HT-29 (cell line): Measurements from ENCODE around the gene STAB2. TPM values are rescaled to one million over a fixed set of nuclear protein-coding genes. Genes with fewer than 3 reads are reported as not detected.
"Not testable (repeated sequence)": the region's sequence is repeated elsewhere in the genome, so short reads cannot be mapped to it uniquely, and the experiment has no call there.

ENCODE experiments used
- DNase-seq: peaks from one replicate; pipeline ENCODE4 v3.0.0-alpha.2; 2015; ENCODE audit warnings: low spot score
- total RNA-seq: library from RNA; depleted of rRNA; stranded (reverse); fragments of >200 nt; shearing (Covaris generic); gene quantifications from 2 replicates; pipeline ENCODE4 v1.2.3, GENCODE V29; 2014

The STAB2 gene
- total RNA-seq, 1 experiment from 2014 or later, result 0.05 TPM

- no peak for DNase-seq
These were observed 58.1 kb downstream of the STAB2 start for GRCh38 chr12:103645202-103645601.

- DNase-seq, result no peak
These were observed 60.2 kb downstream of the STAB2 start for GRCh38 chr12:103647267-103647666.

- peak; percentile 61 for DNase-seq
These were observed 65.7 kb downstream of the STAB2 start for GRCh38 chr12:103652808-103653207.

- DNase-seq, result not testable (repeated sequence)
These were observed 66.6 kb downstream of the STAB2 start for GRCh38 chr12:103653568-103654173.

GRCh38 chr12:103654816-103655215, 67.7 kb downstream of the STAB2 start:
- no peak for DNase-seq

GRCh38 chr12:103656291-103656690, 69.2 kb downstream of the STAB2 start:
- no peak for DNase-seq

- no peak for DNase-seq
These were observed 70.3 kb downstream of the STAB2 start for GRCh38 chr12:103657331-103657730.

GRCh38 chr12:103664626-103665025, 77.6 kb downstream of the STAB2 start:
- DNase-seq, result no peak

- DNase-seq, result no peak
These were observed 78.9 kb downstream of the STAB2 start for GRCh38 chr12:103665971-103666370.

GRCh38 chr12:103667125-103667524, 80.1 kb downstream of the STAB2 start:
- DNase-seq, result no peak

- no peak for DNase-seq
These were observed 81.4 kb downstream of the STAB2 start for GRCh38 chr12:103668520-103668919.

GRCh38 chr12:103671367-103671766, 84.3 kb downstream of the STAB2 start:
- DNase-seq, result no peak

- DNase-seq, result peak; percentile 58
These were observed 85.5 kb downstream of the STAB2 start for GRCh38 chr12:103672401-103673119.

GRCh38 chr12:103673487-103673886, 86.4 kb downstream of the STAB2 start:
- no peak for DNase-seq

GRCh38 chr12:103673891-103674375, 86.9 kb downstream of the STAB2 start:
- DNase-seq, result peak; percentile 56

GRCh38 chr12:103676893-103677292, 89.8 kb downstream of the STAB2 start:
- DNase-seq, result no peak

GRCh38 chr12:103677341-103677740, 90.3 kb downstream of the STAB2 start:
- peak; percentile 51 for DNase-seq

- no peak for DNase-seq
These were observed 90.8 kb downstream of the STAB2 start for GRCh38 chr12:103677905-103678304.

GRCh38 chr12:103679421-103680170, 92.5 kb downstream of the STAB2 start:
- no peak for DNase-seq

- no peak for DNase-seq
These were observed 93.6 kb downstream of the STAB2 start for GRCh38 chr12:103680591-103681141.

GRCh38 chr12:103686026-103686425, 99.0 kb downstream of the STAB2 start:
- DNase-seq, result no peak

GRCh38 chr12:103687253-103687652, 100.2 kb downstream of the STAB2 start:
- DNase-seq, result no peak
